Thyroid gland (tissue), 4 donors: ENCODE data around the gene JAKMIP2. TPM values are rescaled to one million over a fixed set of nuclear protein-coding genes. Genes with fewer than 3 reads are reported as not detected.
"Not testable (repeated sequence)": the region's sequence is repeated elsewhere in the genome, so short reads cannot be mapped to it uniquely, and the experiment has no call there.

Source experiments
- DNase-seq, 2 donors: peaks; one replicate each; pipeline ENCODE4 v3.0.0-alpha.2; 2019
- H3K27ac ChIP-seq, 3 donors: fragments of 200-600 bp; sonication (generic); 1 replicate in 2 of 3; 2 replicates in 1 of 3; pipeline ENCODE4 v1.5.1; 2016 to 2019; ENCODE audit warnings: mild to moderate bottlenecking in 1 of 3, moderate library complexity in 1 of 3
- H3K27me3 ChIP-seq: fragments of 200-600 bp; sonication (generic); one replicate; pipeline ENCODE4 v1.5.1; 2019
- H3K36me3 ChIP-seq, 2 donors: fragments of 200-600 bp; sonication (generic); one replicate each; pipeline ENCODE4 v1.5.1; 2016 to 2019
- H3K4me1 ChIP-seq, 2 donors: fragments of 200-600 bp; sonication (generic); one replicate each; pipeline ENCODE4 v1.5.1; 2017 to 2019
- H3K4me3 ChIP-seq, 3 donors: fragments of 200-600 bp; sonication (generic); replicated peaks in 1 of 3; 1 replicate in 2 of 3; 2 replicates in 1 of 3; pipeline ENCODE4 v1.5.1; 2016; ENCODE audit warnings: mild to moderate bottlenecking in 1 of 3
- H3K9me3 ChIP-seq: fragments of 200-600 bp; sonication (generic); one replicate; pipeline ENCODE4 v1.5.1; 2017
- CTCF ChIP-seq, 6 experiments: fragments of 200-600 bp in 3 of 6; fragments of 450-650 bp in 3 of 6; sonication (generic) in 3 of 6; IDR thresholded peaks; one replicate each; pipeline ENCODE4 v1.5.1; 2016 to 2019; ENCODE audit warnings: antibody characterized with exemption in 6 of 6, mild to moderate bottlenecking in 2 of 6, inconsistent platforms in 1 of 6, moderate library complexity in 1 of 6
- POLR2A ChIP-seq, 2 donors: fragments of 450-650 bp; IDR thresholded peaks; one replicate each; pipeline ENCODE4 v1.6.1; 2017; ENCODE audit warnings: antibody characterized with exemption in 2 of 2, mild to moderate bottlenecking in 2 of 2, moderate library complexity in 1 of 2
- WGBS, 2 donors: methylation state at CpG; one replicate each; pipeline ENCODE4 v1.1.5; 2017; 5-methylcytosine and 5-hydroxymethylcytosine counted together
- intact Hi-C: fragments of 100-400 bp; cut with DNase I; formaldehyde crosslinking; loops from one replicate; pipeline ENCODE4 v1.15.1; 2023
- total RNA-seq, 4 donors: library from RNA; depleted of rRNA; stranded (reverse); fragments of >200 nt; gene quantifications; one replicate each; pipeline ENCODE4 v1.2.3, GENCODE V29; 2016

JAKMIP2 gene
- total RNA-seq, 4 donors from 2014 or later, result under 0.01 to 0.75 (median 0.38) TPM

GRCh38 chr5:147635882-147636728 lies 146.4 kb downstream of the JAKMIP2 start:
- Histone ChIP-seq H3K4me1 (no peaks in the 10 kb centered on the region), H3K4me3 (no peak overlapping the region), H3K27ac (no peak overlapping the region), H3K36me3 (no peaks in the 10 kb centered on the region), H3K9me3 (no peaks in the 10 kb centered on the region), H3K27me3 (no peaks in the 10 kb centered on the region)
- WGBS, 2 donors, result 85 to 90% methylated on average over 15 of the region's 15 CpGs
- intact Hi-C loops, result no loop called here
- no peak for TF ChIP-seq CTCF (IDR thresholded peaks at IDR 0.05)
- TF ChIP-seq POLR2A (IDR thresholded peaks at IDR 0.05), result no peak
- no peak for DNase-seq

GRCh38 chr5:147635439-147635838 lies 147.1 kb downstream of the JAKMIP2 start:
- H3K36me3 ChIP-seq, H3K9me3 ChIP-seq, intact Hi-C loops, H3K4me3 ChIP-seq, H3K27ac ChIP-seq, H3K27me3 ChIP-seq, DNase-seq, H3K4me1 ChIP-seq: not testable (repeated sequence)
- WGBS, 2 donors, result 89 to 90% methylated on average over 5 of the region's 5 CpGs

GRCh38 chr5:147633173-147633572 lies 149.4 kb downstream of the JAKMIP2 start:
- intact Hi-C loops, result no loop called here
- DNase-seq, result no peak
- Histone ChIP-seq H3K4me3 (no peak overlapping the region), H3K27ac (no peak overlapping the region), H3K36me3 (no peaks in the 10 kb centered on the region), H3K9me3 (no peaks in the 10 kb centered on the region), H3K27me3 (no peaks in the 10 kb centered on the region), H3K4me1 (no peaks in the 10 kb centered on the region)
- TF ChIP-seq POLR2A (IDR thresholded peaks at IDR 0.05) (no peak), CTCF (IDR thresholded peaks at IDR 0.05) (no peak)

- Histone ChIP-seq H3K9me3 (no peaks in the 10 kb centered on the region), H3K36me3 (no peaks in the 10 kb centered on the region), H3K27me3 (no peaks in the 10 kb centered on the region), H3K4me3 (no peak overlapping the region), H3K27ac (no peak overlapping the region), H3K4me1 (no peaks in the 10 kb centered on the region)
- DNase-seq, result no peak
- TF ChIP-seq CTCF (IDR thresholded peaks at IDR 0.05) (no peak), POLR2A (IDR thresholded peaks at IDR 0.05) (no peak)
- intact Hi-C loops, result no loop called here
- 94 to 96% methylated on average over 4 of the region's 4 CpGs for whole genome bisulfite sequencing, 2 donors
Measured at GRCh38 chr5:147631428-147632003, 151.0 kb downstream of the JAKMIP2 start.

GRCh38 chr5:147629196-147629595 lies 153.3 kb downstream of the JAKMIP2 start:
- no peaks in the 10 kb centered on the region for H3K4me1 ChIP-seq
- no peaks in the 10 kb centered on the region for H3K27me3 ChIP-seq
- no peak overlapping the region for H3K4me3 ChIP-seq
- no peaks in the 10 kb centered on the region for H3K36me3 ChIP-seq
- no peak for DNase-seq
- intact Hi-C loops, result loop anchor here (5.0 kb wide), 1 partner anchor 193 kb away; no protein-coding TSS in a partner anchor
- no peak for TF ChIP-seq POLR2A (IDR thresholded peaks at IDR 0.05)
- no peak for TF ChIP-seq CTCF (IDR thresholded peaks at IDR 0.05)
- H3K27ac ChIP-seq, result no peak overlapping the region
- H3K9me3 ChIP-seq, result no peaks in the 10 kb centered on the region
- WGBS, 2 donors, result 82 to 90% methylated on average over 4 of the region's 4 CpGs
